K562 (cell line): ENCODE data around the gene PRR20A. TPM values are rescaled to one million over a fixed set of nuclear protein-coding genes. Genes with fewer than 3 reads are reported as not detected.

ENCODE experiments used
- ATAC-seq: fragments of 200-7000 bp; cut with Tn5 transposase; 3 replicates; pipeline ENCODE4 v1.9.1; 2020; ENCODE audit warnings: moderate library complexity
- BruUV-seq: library from RNA; stranded (reverse); fragments of 400-500 nt; replicated peaks from 2 replicates; lab custom pipeline; 2021; lab: Mats Ljungman, UMichigan
- CTCF ChIA-PET: fragments of 300-600 bp; formaldehyde crosslinking; extraction: SDS; loops from one replicate; lab custom pipeline; 2021; ENCODE audit warnings: low intra/inter-chr PET ratio; lab: Yijun Ruan, JAX
- POLR2A ChIA-PET: fragments of 300-600, 350-650 bp; sonication (Branson Sonifier 250); formaldehyde crosslinking; extraction: SDS; loops from one replicate; lab custom pipeline; 2021; ENCODE audit warnings: antibody characterized with exemption, inconsistent platforms; lab: Yijun Ruan, JAX
- DNase-seq, 4 experiments: peaks; one replicate each; pipeline versions ENCODE4 v3.0.0 to v3.0.0-alpha.2; 2011 to 2018; ENCODE audit warnings: low spot score in 3 of 4, mixed read lengths in 3 of 4; ENCODE audit errors: extremely low read depth in 1 of 4
- FAIRE-seq: peaks from 2 replicates; lab custom pipeline; 2011; peaks lifted over from hg19 to GRCh38; lab: Jason Lieb, UNC
- H2AFZ ChIP-seq: 2 replicates; pipeline ENCODE4 v1.6.0; 2011; ENCODE audit warnings: low read depth, low read length, control low read depth, inconsistent platforms
- H3K27ac ChIP-seq: fragments of 200-600 bp; 3 replicates; pipeline ENCODE4 v1.8.0; 2011; ENCODE audit warnings: low read depth, mild to moderate bottlenecking, control low read depth, inconsistent platforms, low read length, moderate library complexity, mixed read lengths; ENCODE audit errors: extremely low read depth
- H3K27me3 ChIP-seq, 2 experiments: fragments of 300-600 bp in 1 of 2; 2 replicates in 1 of 2; 3 replicates in 1 of 2; pipeline versions ENCODE4 v1.6.0 to v1.8.0; 2011; ENCODE audit warnings: inconsistent platforms in 2 of 2, low read length in 2 of 2, mild to moderate bottlenecking in 1 of 2, mixed read lengths in 1 of 2, moderate library complexity in 1 of 2; ENCODE audit not compliant: control insufficient read depth in 2 of 2, insufficient read depth in 2 of 2
- H3K36me3 ChIP-seq: fragments of 300-600 bp; 3 replicates; pipeline ENCODE4 v1.8.0; 2011; ENCODE audit warnings: mild to moderate bottlenecking, low read length, inconsistent platforms; ENCODE audit not compliant: control insufficient read depth, insufficient read depth
- H3K4me1 ChIP-seq, 2 experiments: fragments of 200-600 bp in 1 of 2; replicated peaks in 1 of 2; 2 replicates in 1 of 2; 3 replicates in 1 of 2; pipeline versions ENCODE4 v1.5.1 to v1.8.0; 2011; ENCODE audit warnings: inconsistent platforms in 2 of 2, low read length in 2 of 2, mild to moderate bottlenecking in 1 of 2, mixed read lengths in 1 of 2, moderate library complexity in 1 of 2; ENCODE audit not compliant: control insufficient read depth in 2 of 2, insufficient read depth in 2 of 2
- H3K4me2 ChIP-seq: 2 replicates; pipeline ENCODE4 v1.6.1; 2011; ENCODE audit warnings: low read length, control low read depth, inconsistent platforms, mixed read lengths; ENCODE audit not compliant: insufficient read depth
- H3K4me3 ChIP-seq: fragments of 200-600 bp; sonication (generic), shearing (Covaris generic); 2 replicates; pipeline ENCODE4 v1.5.1; 2016; ENCODE audit warnings: control low read depth, inconsistent platforms
- H3K79me2 ChIP-seq: fragments of 200-600 bp; 3 replicates; pipeline ENCODE4 v1.8.0; 2011; ENCODE audit warnings: low read length, inconsistent platforms; ENCODE audit not compliant: control insufficient read depth, insufficient read depth
- H3K9ac ChIP-seq, 2 experiments: 2 replicates each; pipeline versions ENCODE4 v1.6.0 to v1.6.1; 2011; ENCODE audit warnings: low read depth in 2 of 2, low read length in 2 of 2, control low read depth in 1 of 2, inconsistent platforms in 1 of 2, mild to moderate bottlenecking in 1 of 2, mixed read lengths in 1 of 2; ENCODE audit not compliant: insufficient read depth in 1 of 2
- H3K9me1 ChIP-seq: one replicate; pipeline ENCODE4 v1.6.0; 2011; ENCODE audit warnings: inconsistent platforms, mild to moderate bottlenecking, low read length, moderate library complexity; ENCODE audit not compliant: control insufficient read depth, insufficient read depth
- H3K9me3 ChIP-seq: replicated peaks from 2 replicates; pipeline ENCODE4 v1.5.1; 2011; ENCODE audit warnings: low read depth, low read length, inconsistent platforms; ENCODE audit not compliant: control insufficient read depth, insufficient read depth
- H4K20me1 ChIP-seq: replicated peaks from 2 replicates; pipeline ENCODE4 v1.6.1; 2011; ENCODE audit warnings: low read length, inconsistent platforms, mixed read lengths; ENCODE audit not compliant: control insufficient read depth, insufficient read depth
- ATF3 ChIP-seq, 2 experiments: fragments of 450-650 bp in 1 of 2; sonication (generic) in 1 of 2; formaldehyde crosslinking in 1 of 2; IDR thresholded peaks in 1 of 2; conservative IDR thresholded peaks in 1 of 2; 2 replicates each; pipeline versions ENCODE4 v1.6.1 to v1.8.1; 2016 to 2023; ENCODE audit warnings: mild to moderate bottlenecking in 2 of 2, moderate library complexity in 2 of 2, inconsistent platforms in 1 of 2, missing genetic modification reagents in 1 of 2
- CCNT2 ChIP-seq: IDR thresholded peaks from 2 replicates; pipeline ENCODE4 v1.6.1; 2011; ENCODE audit warnings: borderline replicate concordance, low read depth, mild to moderate bottlenecking, moderate library complexity, mixed read lengths, low read length; ENCODE audit not compliant: insufficient read length; ENCODE audit errors: extremely low read depth
- CEBPG ChIP-seq, 3 experiments: fragments of 200-800 bp in 1 of 3; sonication (Bioruptor generic) in 1 of 3; sonication (generic) in 1 of 3; formaldehyde crosslinking in 1 of 3; IDR thresholded peaks in 2 of 3; conservative IDR thresholded peaks in 1 of 3; 2 replicates each; pipeline versions ENCODE4 v1.6.1 to v1.8.0; 2016 to 2022; ENCODE audit warnings: missing compliant biosample characterization in 2 of 3, missing genetic modification characterization in 2 of 3, mild to moderate bottlenecking in 1 of 3, missing genetic modification reagents in 1 of 3
- EP400 ChIP-seq: fragments of 450-650 bp; IDR thresholded peaks from 2 replicates; pipeline ENCODE4 v1.6.1; 2017; ENCODE audit warnings: antibody characterized with exemption, mild to moderate bottlenecking, moderate library complexity
- HDAC2 ChIP-seq: fragments of 450-650 bp; IDR thresholded peaks from 2 replicates; pipeline ENCODE4 v1.6.1; 2016; ENCODE audit warnings: mild to moderate bottlenecking
- HOXB6 ChIP-seq: fragments of 250-450 bp; sonication (Bioruptor Pico); IDR thresholded peaks from 2 replicates; pipeline ENCODE4 v1.5.1; 2022; ENCODE audit warnings: mild to moderate bottlenecking, borderline replicate concordance
- KDM4B ChIP-seq, 2 experiments: fragments of 450-650 bp in 1 of 2; sonication (generic) in 1 of 2; IDR thresholded peaks; 2 replicates each; pipeline ENCODE4 v1.6.1; 2016 to 2017; ENCODE audit warnings: borderline replicate concordance in 2 of 2, antibody characterized with exemption in 1 of 2, low read depth in 1 of 2, mild to moderate bottlenecking in 1 of 2
- MCM5 ChIP-seq: fragments of 450-650 bp; IDR thresholded peaks from 2 replicates; pipeline ENCODE4 v1.6.1; 2016; ENCODE audit warnings: low read depth
- NBN ChIP-seq: fragments of 450-650 bp; IDR thresholded peaks from 2 replicates; pipeline ENCODE4 v1.6.1; 2016; ENCODE audit warnings: low read depth, mild to moderate bottlenecking
- NFRKB ChIP-seq: fragments of 450-650 bp; IDR thresholded peaks from 2 replicates; pipeline ENCODE4 v1.6.1; 2016; ENCODE audit warnings: low read depth
- PCBP1 ChIP-seq: fragments of 200-400 bp; formaldehyde crosslinking; IDR thresholded peaks from 2 replicates; pipeline ENCODE4 v1.6.1; 2018; ENCODE audit warnings: mild to moderate bottlenecking, low read depth, low read length; ENCODE audit not compliant: poor library complexity, severe bottlenecking
- RB1 ChIP-seq: fragments of 450-650 bp; IDR thresholded peaks from 2 replicates; pipeline ENCODE4 v1.6.1; 2017; ENCODE audit warnings: low read depth, mild to moderate bottlenecking
- SAP30 ChIP-seq: fragments of 200-600 bp; sonication (generic); IDR thresholded peaks from 2 replicates; pipeline ENCODE4 v1.6.1; 2012; ENCODE audit warnings: borderline replicate concordance, low read depth, mild to moderate bottlenecking, moderate library complexity, low read length, control low read depth, inconsistent platforms; ENCODE audit not compliant: insufficient read depth, poor library complexity, severe bottlenecking
- THRB ChIP-seq: fragments of 450-650 bp; formaldehyde crosslinking; conservative IDR thresholded peaks from 2 replicates; pipeline ENCODE4 v1.4.0; 2022; ENCODE audit warnings: mild to moderate bottlenecking, missing genetic modification characterization
- WGBS: fragments of 100-300 bp; shearing (Covaris generic); methylation state at CpG from one replicate; pipeline ENCODE4 v1.1.6; 2016; ENCODE audit warnings: low coverage, mixed read lengths; ENCODE audit not compliant: insufficient coverage; ENCODE audit errors: missing lambda C conversion rate; 5-methylcytosine and 5-hydroxymethylcytosine counted together
- in situ Hi-C: fragments of 300-500 bp; cut with MboI; formaldehyde crosslinking; loops from 4 replicates; pipeline ENCODE4 v1.15.0; 2018; ENCODE audit warnings: inconsistent platforms, mixed read lengths
- intact Hi-C: fragments of 100-400 bp; cut with micrococcal nuclease; formaldehyde crosslinking; loops from 2 replicates; pipeline ENCODE4 v1.14.2; 2022
- polyA plus RNA-seq, 8 experiments: library from polyadenylated mRNA; depleted of rRNA in 4 of 8; stranded (reverse) in 5 of 8; unstranded in 3 of 8; fragments of >200 nt; fragmentation: Nextera tagmentation in 2 of 8; fragmentation: Illumina TruSeq in 1 of 8; extraction: Ambion mirVana in 2 of 8; extraction: Trizol in 1 of 8; gene quantifications; 2 replicates each; pipeline versions ENCODE4 v1.2.1 to v1.2.3, GENCODE V29; 2011 to 2014; ENCODE audit warnings: inconsistent platforms in 1 of 8, missing spikeins in 1 of 8
- total RNA-seq, 7 experiments: library from RNA; depleted of rRNA in 6 of 7; stranded (reverse); fragments of >200 nt in 6 of 7; fragmentation: Illumina TruSeq in 2 of 7; extraction: Trizol in 2 of 7; gene quantifications; 2 replicates each; pipeline versions ENCODE4 v1.2.1 to v1.2.3, GENCODE V29; 2011 to 2021; ENCODE audit warnings: low replicate concordance in 1 of 7
- TF ChIP-seq, protein P1 (sequence below): fragments of 450-650 bp; IDR thresholded peaks from 2 replicates; pipeline ENCODE4 v1.6.1; 2016; ENCODE audit warnings: mild to moderate bottlenecking
- TF ChIP-seq, protein P2 (sequence below): fragments of 450-650 bp; IDR thresholded peaks from 2 replicates; pipeline ENCODE4 v1.6.1; 2017; ENCODE audit warnings: mild to moderate bottlenecking, moderate library complexity

Gene PRR20A
- total and polyA plus RNA-seq, 9 of the 15 experiments (the other 6 are each of a cell fraction or from before 2014, with no cell fraction given): not detected

GRCh38 chr13:57137585-57137984 lies 3.1 kb upstream of the PRR20A start:
- in situ Hi-C loops: no loop called here
- FAIRE-seq: no peak
- Histone ChIP-seq H3K9ac (no peak overlapping the region), H3K4me1 (no peaks in the 10 kb centered on the region), H3K27ac (no peak overlapping the region), H3K79me2 (no peaks in the 10 kb centered on the region), H3K36me3 (no peaks in the 10 kb centered on the region), H3K4me3 (no peak overlapping the region), H4K20me1 (no peaks in the 10 kb centered on the region), H3K4me2 (no peak overlapping the region), H3K9me1 (no peaks in the 10 kb centered on the region), H3K27me3 (no peaks in the 10 kb centered on the region), H2AFZ (no peak overlapping the region), H3K9me3 (no peaks in the 10 kb centered on the region)
- ChIA-PET CTCF (no interaction called here), POLR2A (no interaction called here)
- WGBS: 0% methylated on average over 4 of the region's 4 CpGs
- no peak for DNase-seq
- intact Hi-C loops: no loop called here
- no peak for ATAC-seq
- BruUV-seq: no TSS peak
- no peak for TF ChIP-seq HDAC2
- TF ChIP-seq, protein P1, sequence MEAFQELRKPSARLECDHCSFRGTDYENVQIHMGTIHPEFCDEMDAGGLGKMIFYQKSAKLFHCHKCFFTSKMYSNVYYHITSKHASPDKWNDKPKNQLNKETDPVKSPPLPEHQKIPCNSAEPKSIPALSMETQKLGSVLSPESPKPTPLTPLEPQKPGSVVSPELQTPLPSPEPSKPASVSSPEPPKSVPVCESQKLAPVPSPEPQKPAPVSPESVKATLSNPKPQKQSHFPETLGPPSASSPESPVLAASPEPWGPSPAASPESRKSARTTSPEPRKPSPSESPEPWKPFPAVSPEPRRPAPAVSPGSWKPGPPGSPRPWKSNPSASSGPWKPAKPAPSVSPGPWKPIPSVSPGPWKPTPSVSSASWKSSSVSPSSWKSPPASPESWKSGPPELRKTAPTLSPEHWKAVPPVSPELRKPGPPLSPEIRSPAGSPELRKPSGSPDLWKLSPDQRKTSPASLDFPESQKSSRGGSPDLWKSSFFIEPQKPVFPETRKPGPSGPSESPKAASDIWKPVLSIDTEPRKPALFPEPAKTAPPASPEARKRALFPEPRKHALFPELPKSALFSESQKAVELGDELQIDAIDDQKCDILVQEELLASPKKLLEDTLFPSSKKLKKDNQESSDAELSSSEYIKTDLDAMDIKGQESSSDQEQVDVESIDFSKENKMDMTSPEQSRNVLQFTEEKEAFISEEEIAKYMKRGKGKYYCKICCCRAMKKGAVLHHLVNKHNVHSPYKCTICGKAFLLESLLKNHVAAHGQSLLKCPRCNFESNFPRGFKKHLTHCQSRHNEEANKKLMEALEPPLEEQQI: no peak
- TF ChIP-seq NFRKB: no peak
- TF ChIP-seq EP400: no peak
- no peak for TF ChIP-seq NBN
- no peak for TF ChIP-seq CCNT2
- TF ChIP-seq PCBP1: no peak
- TF ChIP-seq KDM4B (IDR thresholded peaks at IDR 0.05; ENCODE audit: borderline replicate concordance in 2 of 2, low read depth in 1 of 2): no peak
- TF ChIP-seq HOXB6 (CRISPR knock-in tag): no peak
- TF ChIP-seq SAP30: no peak
- no peak for TF ChIP-seq RB1
- no peak for TF ChIP-seq MCM5
- no peak for TF ChIP-seq CEBPG (CRISPR knock-in tag; IDR thresholded peaks at IDR 0.05)
- TF ChIP-seq CEBPG (tag; conservative IDR thresholded peaks at IDR 0.05 in 1 of 2, IDR thresholded peaks at IDR 0.05 in 1 of 2): no peak
- TF ChIP-seq, protein P2, sequence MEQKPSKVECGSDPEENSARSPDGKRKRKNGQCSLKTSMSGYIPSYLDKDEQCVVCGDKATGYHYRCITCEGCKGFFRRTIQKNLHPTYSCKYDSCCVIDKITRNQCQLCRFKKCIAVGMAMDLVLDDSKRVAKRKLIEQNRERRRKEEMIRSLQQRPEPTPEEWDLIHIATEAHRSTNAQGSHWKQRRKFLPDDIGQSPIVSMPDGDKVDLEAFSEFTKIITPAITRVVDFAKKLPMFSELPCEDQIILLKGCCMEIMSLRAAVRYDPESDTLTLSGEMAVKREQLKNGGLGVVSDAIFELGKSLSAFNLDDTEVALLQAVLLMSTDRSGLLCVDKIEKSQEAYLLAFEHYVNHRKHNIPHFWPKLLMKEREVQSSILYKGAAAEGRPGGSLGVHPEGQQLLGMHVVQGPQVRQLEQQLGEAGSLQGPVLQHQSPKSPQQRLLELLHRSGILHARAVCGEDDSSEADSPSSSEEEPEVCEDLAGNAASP: no peak
- TF ChIP-seq THRB (CRISPR knock-in tag): no peak
- no peak for TF ChIP-seq ATF3 (IDR thresholded peaks at IDR 0.05)
- no peak for TF ChIP-seq ATF3 (CRISPR knock-in tag; conservative IDR thresholded peaks at IDR 0.05)
